ENCODE results near the gene RPS10. TPM values are rescaled to one million over a fixed set of nuclear protein-coding genes. Genes with fewer than 3 reads are reported as not detected.

RPS10 gene
- total and polyA plus RNA-seq, 2 donors (not counting 3 experiments of a cell fraction or from before 2014, with no cell fraction given) = 1,416 to 5,496 TPM

DNA sequence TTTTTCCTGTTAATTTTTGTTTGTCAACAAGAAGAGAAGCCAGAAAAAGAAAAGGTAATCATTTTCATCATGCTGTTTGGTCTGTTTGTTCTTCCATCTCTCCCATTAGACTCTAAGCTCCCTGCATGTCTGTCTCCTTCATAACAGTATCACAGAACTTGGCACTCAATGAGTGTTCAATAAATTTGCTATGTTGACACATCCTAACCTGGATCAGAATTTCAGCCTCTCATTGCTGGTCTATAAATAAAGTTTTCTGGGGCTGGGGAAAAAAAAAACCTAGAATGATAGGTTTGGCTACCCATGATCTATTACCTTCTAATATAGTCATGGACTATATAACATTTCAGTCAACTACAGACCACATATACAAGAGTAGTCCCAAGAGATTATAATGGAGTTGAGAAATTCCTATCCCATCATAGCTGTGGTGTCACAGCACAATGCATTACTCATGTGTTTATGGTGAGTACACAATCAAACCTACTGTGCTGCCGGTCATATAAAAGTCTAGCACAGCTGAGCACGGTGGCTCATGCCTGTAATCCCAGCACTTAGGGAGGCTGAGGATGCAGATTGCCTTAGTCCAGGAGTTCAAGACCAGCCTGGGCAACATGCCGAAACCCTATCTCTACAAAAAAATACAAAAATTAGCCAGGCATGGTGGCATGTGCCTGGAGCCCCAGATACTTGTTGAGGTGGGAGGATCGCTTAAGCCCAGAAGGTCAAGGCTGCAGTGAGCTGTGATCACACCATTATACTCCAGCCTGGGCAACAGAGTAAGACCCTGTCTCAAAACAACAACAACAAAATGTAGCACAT is 39.3 kb downstream of the RPS10 start:
- H3K4me1 ChIP-seq (ENCODE audit: control insufficient read depth, extremely low read depth, insufficient read depth, low read length) = peaks cover 5% of the 10 kb centered on the region
- DNase-seq (ENCODE audit: low read depth, low spot score) (peak; percentile 19), FAIRE-seq (peak; percentile 59)
- no peak overlapping the region for H2AFZ ChIP-seq (ENCODE audit: low read depth, low read length)
- no peak overlapping the region for H3K4me3 ChIP-seq (replicated peaks in 1 of 3; ENCODE audit: insufficient read depth in 1 of 3, low read depth in 1 of 3, low read length in 3 of 3)
- ChIA-PET CTCF (interaction anchor here (1.2 kb wide), 1 partner anchor 8 kb away, joined by 3 read pairs; no protein-coding TSS in a partner anchor), POLR2A (no interaction called here)
- no peak overlapping the region for H3K9ac ChIP-seq (replicated peaks; ENCODE audit: extremely low read depth, insufficient read depth, low read length)
- no peaks in the 10 kb centered on the region for H4K20me1 ChIP-seq (replicated peaks; ENCODE audit: control insufficient read depth, extremely low read depth, insufficient read depth, low read length)
- no peak overlapping the region for H3K4me2 ChIP-seq (ENCODE audit: insufficient read depth, low read length)
- no peaks in the 10 kb centered on the region for H3K9me1 ChIP-seq (replicated peaks; ENCODE audit: control insufficient read depth, extremely low read depth, insufficient read depth, low read length)
- H3K79me2 ChIP-seq (ENCODE audit: control insufficient read depth, insufficient read depth, low read length) = peaks cover 96% of the 10 kb centered on the region
- H3K27ac ChIP-seq (ENCODE audit: insufficient read depth, low read depth, low read length) = no peak overlapping the region
- TF ChIP-seq, protein P1, sequence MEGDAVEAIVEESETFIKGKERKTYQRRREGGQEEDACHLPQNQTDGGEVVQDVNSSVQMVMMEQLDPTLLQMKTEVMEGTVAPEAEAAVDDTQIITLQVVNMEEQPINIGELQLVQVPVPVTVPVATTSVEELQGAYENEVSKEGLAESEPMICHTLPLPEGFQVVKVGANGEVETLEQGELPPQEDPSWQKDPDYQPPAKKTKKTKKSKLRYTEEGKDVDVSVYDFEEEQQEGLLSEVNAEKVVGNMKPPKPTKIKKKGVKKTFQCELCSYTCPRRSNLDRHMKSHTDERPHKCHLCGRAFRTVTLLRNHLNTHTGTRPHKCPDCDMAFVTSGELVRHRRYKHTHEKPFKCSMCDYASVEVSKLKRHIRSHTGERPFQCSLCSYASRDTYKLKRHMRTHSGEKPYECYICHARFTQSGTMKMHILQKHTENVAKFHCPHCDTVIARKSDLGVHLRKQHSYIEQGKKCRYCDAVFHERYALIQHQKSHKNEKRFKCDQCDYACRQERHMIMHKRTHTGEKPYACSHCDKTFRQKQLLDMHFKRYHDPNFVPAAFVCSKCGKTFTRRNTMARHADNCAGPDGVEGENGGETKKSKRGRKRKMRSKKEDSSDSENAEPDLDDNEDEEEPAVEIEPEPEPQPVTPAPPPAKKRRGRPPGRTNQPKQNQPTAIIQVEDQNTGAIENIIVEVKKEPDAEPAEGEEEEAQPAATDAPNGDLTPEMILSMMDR (IDR thresholded peaks at IDR 0.05; ENCODE audit: extremely low read depth in 1 of 2, insufficient read depth in 1 of 2, low read depth in 1 of 2, low read length in 2 of 2) = no peak
- TF ChIP-seq JUN (IDR thresholded peaks at IDR 0.05; ENCODE audit: borderline replicate concordance, insufficient read depth, insufficient read length, low read depth) = no peak
- no peak for TF ChIP-seq POLR2A (IDR thresholded peaks at IDR 0.05; ENCODE audit: low read depth, low read length)
- TF ChIP-seq EZH2 (IDR thresholded peaks at IDR 0.05; ENCODE audit: borderline replicate concordance, low read depth, low read length, severe bottlenecking) = no peak
- TF ChIP-seq FOS (IDR thresholded peaks at IDR 0.05; ENCODE audit: borderline replicate concordance, insufficient read depth, low read length) = no peak
- TF ChIP-seq, protein P2, sequence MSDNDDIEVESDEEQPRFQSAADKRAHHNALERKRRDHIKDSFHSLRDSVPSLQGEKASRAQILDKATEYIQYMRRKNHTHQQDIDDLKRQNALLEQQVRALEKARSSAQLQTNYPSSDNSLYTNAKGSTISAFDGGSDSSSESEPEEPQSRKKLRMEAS (IDR thresholded peaks at IDR 0.05; ENCODE audit: insufficient read depth, insufficient read length) = no peak
- no peak for TF ChIP-seq MYC (IDR thresholded peaks at IDR 0.05; ENCODE audit: low read depth, low read length)
- TF ChIP-seq POLR2AphosphoS5 (IDR thresholded peaks at IDR 0.05; ENCODE audit: insufficient read depth, low read depth, low read length) = no peak
- no peak for TF ChIP-seq GATA2 (IDR thresholded peaks at IDR 0.05; ENCODE audit: insufficient read depth, insufficient read length, low read depth, low read length)
- dilution Hi-C loops (cut with MboI; ENCODE audit: extremely low pct_ligation_motif_present, low sequenced_read_pairs) = no loop called here
- no peaks in the 10 kb centered on the region for H3K9me3 ChIP-seq (replicated peaks; ENCODE audit: control insufficient read depth, insufficient read depth, low read length)
- intact Hi-C loops (cut with micrococcal nuclease) = no loop called here
- no TSS peak for BruUV-seq (replicated peaks)
- H3K27me3 ChIP-seq (ENCODE audit: control insufficient read depth in 2 of 2, insufficient read depth in 2 of 2, low read length in 2 of 2) = no peaks in the 10 kb centered on the region
- H3K36me3 ChIP-seq (ENCODE audit: control insufficient read depth in 2 of 2, extremely low read depth in 1 of 2, insufficient read depth in 2 of 2, low read length in 2 of 2) = no peaks in the 10 kb centered on the region

All from endothelial cell of umbilical vein (primary cell).